Measurements from ENCODE around the gene TRAPPC5.
A peak's percentile ranks its signal among the peaks of the same experiment; 100 is the strongest.

The TRAPPC5 gene

DNA sequence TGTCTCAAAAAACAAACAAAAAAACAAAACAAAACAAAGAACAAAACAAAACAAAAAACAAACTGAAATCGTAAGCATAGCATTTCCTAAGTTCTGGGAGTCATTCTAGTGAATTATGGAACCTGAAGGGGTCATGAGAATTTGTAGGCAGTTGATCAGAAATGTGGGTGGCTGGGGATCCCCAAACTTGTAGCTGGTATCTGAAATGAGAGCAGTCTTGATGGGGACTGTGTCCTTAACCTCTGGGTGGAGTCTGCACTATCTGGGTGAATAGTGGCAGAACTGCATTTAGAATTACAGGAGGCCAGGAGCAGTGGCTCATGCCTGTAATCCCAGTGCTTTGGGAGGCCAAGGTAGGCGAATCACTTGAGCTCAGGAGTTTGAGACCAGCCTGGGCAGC, 45.2 kb downstream of the TRAPPC5 start:
- no peak for FAIRE-seq
- TF ChIP-seq POLR2AphosphoS5 (IDR thresholded peaks at IDR 0.05; ENCODE audit: low read depth, low read length) (no peak), POU2F2 (IDR thresholded peaks at IDR 0.05; ENCODE audit: low read depth, low read length) (no peak), POLR2A (IDR thresholded peaks at IDR 0.05; ENCODE audit: low read depth, low read length) (no peak), TAF1 (IDR thresholded peaks at IDR 0.05; ENCODE audit: low read depth, low read length) (no peak), PAX5 (IDR thresholded peaks at IDR 0.05; ENCODE audit: insufficient read depth, low read length, severe bottlenecking) (no peak), SPI1 (IDR thresholded peaks at IDR 0.05; ENCODE audit: low read depth, low read length) (no peak)
- DNase-seq (ENCODE audit: insufficient read length, low spot score) = no peak

GRCh38 chr19:7729211-7729610, 48.6 kb downstream of the TRAPPC5 start:
- FAIRE-seq = peak; percentile 82
- no peak for TF ChIP-seq SPI1 (IDR thresholded peaks at IDR 0.05; ENCODE audit: low read depth, low read length)
- DNase-seq (ENCODE audit: insufficient read length, low spot score) = no peak

GRCh38 chr19:7729831-7730285, 49.2 kb downstream of the TRAPPC5 start:
- FAIRE-seq = peak; percentile 38
- no peak for DNase-seq (ENCODE audit: insufficient read length, low spot score)
- TF ChIP-seq TAF1 (IDR thresholded peaks at IDR 0.05; ENCODE audit: low read depth, low read length) = no peak
- TF ChIP-seq SPI1 (IDR thresholded peaks at IDR 0.05; ENCODE audit: low read depth, low read length) = no peak
- TF ChIP-seq POLR2A (IDR thresholded peaks at IDR 0.05; ENCODE audit: low read depth, low read length) = no peak
- TF ChIP-seq POLR2AphosphoS5 (IDR thresholded peaks at IDR 0.05; ENCODE audit: low read depth, low read length) = no peak
- TF ChIP-seq POU2F2 (IDR thresholded peaks at IDR 0.05; ENCODE audit: low read depth, low read length) = no peak
- no peak for TF ChIP-seq PAX5 (IDR thresholded peaks at IDR 0.05; ENCODE audit: insufficient read depth, low read length, severe bottlenecking)

DNA sequence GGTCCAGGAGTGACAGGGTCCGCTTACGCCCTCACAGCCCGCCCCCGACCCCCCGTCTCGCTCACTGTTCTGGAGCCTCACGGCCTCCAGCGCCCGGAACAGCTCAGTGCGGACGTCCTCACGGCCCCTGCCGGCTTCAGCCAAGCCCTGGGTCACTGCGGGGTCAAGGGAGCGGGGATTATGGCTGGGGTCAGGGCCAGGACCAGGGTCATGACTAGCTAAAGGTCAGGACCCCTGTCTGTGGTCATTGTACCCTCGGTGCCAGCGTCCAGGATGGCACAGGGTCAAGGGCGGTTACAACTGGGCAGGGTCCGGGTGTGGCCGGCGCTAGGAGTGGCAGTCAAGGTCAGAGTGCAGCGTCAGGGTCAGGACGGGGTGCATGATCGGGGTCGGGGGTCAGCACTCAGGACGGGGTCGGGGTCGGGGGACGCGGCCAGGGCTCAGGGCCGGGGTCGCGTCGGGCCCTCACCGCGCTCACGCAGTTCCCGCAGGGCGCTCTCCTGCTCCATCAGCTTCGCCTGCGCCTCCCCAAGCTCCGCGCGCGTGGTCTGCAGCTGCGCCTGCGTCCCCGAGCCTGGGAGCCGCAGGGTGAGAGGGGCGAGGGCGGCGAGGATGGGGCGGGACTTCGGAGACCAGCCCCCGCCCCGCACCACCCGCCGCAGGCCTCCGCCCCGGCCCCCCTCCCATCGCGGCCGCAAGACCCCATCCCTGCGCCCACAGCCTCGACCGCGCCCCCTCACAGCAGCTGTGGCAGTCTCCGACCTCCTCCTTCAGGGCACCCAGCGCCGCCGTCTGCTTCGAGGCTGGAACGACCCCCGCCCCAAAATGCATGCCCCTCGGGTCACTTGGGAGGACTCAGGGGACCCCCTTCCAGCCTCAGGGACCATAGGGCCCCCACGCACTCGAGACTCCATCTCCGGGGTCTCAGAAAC, 49.9 kb downstream of the TRAPPC5 start:
- FAIRE-seq = no peak
- TF ChIP-seq POU2F2 (IDR thresholded peaks at IDR 0.05; ENCODE audit: low read depth, low read length) = no peak
- no peak for TF ChIP-seq POLR2AphosphoS5 (IDR thresholded peaks at IDR 0.05; ENCODE audit: low read depth, low read length)
- TF ChIP-seq PAX5 (IDR thresholded peaks at IDR 0.05; ENCODE audit: insufficient read depth, low read length, severe bottlenecking) = no peak
- DNase-seq (ENCODE audit: insufficient read length, low spot score) = no peak

- FAIRE-seq (no peak), DNase-seq (ENCODE audit: insufficient read length, low spot score) (no peak)
- TF ChIP-seq POLR2A (IDR thresholded peaks at IDR 0.05; ENCODE audit: low read depth, low read length) (no peak), PAX5 (IDR thresholded peaks at IDR 0.05; ENCODE audit: insufficient read depth, low read length, severe bottlenecking) (no peak), TAF1 (IDR thresholded peaks at IDR 0.05; ENCODE audit: low read depth, low read length) (no peak), SPI1 (IDR thresholded peaks at IDR 0.05; ENCODE audit: low read depth, low read length) (no peak), POU2F2 (IDR thresholded peaks at IDR 0.05; ENCODE audit: low read depth, low read length) (no peak), POLR2AphosphoS5 (IDR thresholded peaks at IDR 0.05; ENCODE audit: low read depth, low read length) (no peak)
These were observed 50.6 kb downstream of the TRAPPC5 start for GRCh38 chr19:7731218-7731595.

- DNase-seq (ENCODE audit: insufficient read length, low spot score) (no peak), FAIRE-seq (no peak)
- TF ChIP-seq POU2F2 (IDR thresholded peaks at IDR 0.05; ENCODE audit: low read depth, low read length) = no peak
- no peak for TF ChIP-seq POLR2A (IDR thresholded peaks at IDR 0.05; ENCODE audit: low read depth, low read length)
- TF ChIP-seq SPI1 (IDR thresholded peaks at IDR 0.05; ENCODE audit: low read depth, low read length) = no peak
- no peak for TF ChIP-seq TAF1 (IDR thresholded peaks at IDR 0.05; ENCODE audit: low read depth, low read length)
- no peak for TF ChIP-seq POLR2AphosphoS5 (IDR thresholded peaks at IDR 0.05; ENCODE audit: low read depth, low read length)
- no peak for TF ChIP-seq PAX5 (IDR thresholded peaks at IDR 0.05; ENCODE audit: insufficient read depth, low read length, severe bottlenecking)
These were observed 51.0 kb downstream of the TRAPPC5 start for GRCh38 chr19:7731615-7732014.

DNA sequence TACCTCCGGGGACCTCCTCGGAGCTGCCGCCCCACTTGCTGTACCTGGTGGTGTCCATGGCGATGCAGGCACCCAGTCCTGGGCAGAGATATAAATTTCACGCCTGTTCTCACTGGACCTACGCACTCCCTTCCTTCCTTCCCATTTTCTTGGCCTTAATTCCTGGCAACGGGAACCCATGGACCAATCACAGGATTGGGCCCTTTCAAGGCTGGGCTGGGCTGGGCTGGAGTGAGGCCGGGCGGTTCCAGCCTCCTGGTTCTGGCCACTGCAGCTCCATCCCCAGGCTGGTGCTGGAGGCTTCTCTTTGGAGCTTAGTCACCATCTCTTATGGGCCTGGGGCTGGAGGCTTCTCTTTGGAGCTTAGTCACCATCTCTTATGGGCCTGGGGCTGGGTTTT, 51.4 kb downstream of the TRAPPC5 start, which contains the start of gene CLEC4G:
Gene CLEC4G (minus strand): TSS at position 66 of the 400 bp plus-strand sequence. CDS start 8 bp downstream, at position 58.
- TF ChIP-seq POU2F2 (IDR thresholded peaks at IDR 0.05; ENCODE audit: low read depth, low read length) = no peak
- TF ChIP-seq POLR2AphosphoS5 (IDR thresholded peaks at IDR 0.05; ENCODE audit: low read depth, low read length) = no peak
- no peak for TF ChIP-seq POLR2A (IDR thresholded peaks at IDR 0.05; ENCODE audit: low read depth, low read length)
- DNase-seq (ENCODE audit: insufficient read length, low spot score) (no peak), FAIRE-seq (no peak)

- FAIRE-seq = no peak
- no peak for TF ChIP-seq TAF1 (IDR thresholded peaks at IDR 0.05; ENCODE audit: low read depth, low read length)
- no peak for TF ChIP-seq POU2F2 (IDR thresholded peaks at IDR 0.05; ENCODE audit: low read depth, low read length)
- no peak for TF ChIP-seq PAX5 (IDR thresholded peaks at IDR 0.05; ENCODE audit: insufficient read depth, low read length, severe bottlenecking)
- no peak for TF ChIP-seq SPI1 (IDR thresholded peaks at IDR 0.05; ENCODE audit: low read depth, low read length)
- TF ChIP-seq POLR2A (IDR thresholded peaks at IDR 0.05; ENCODE audit: low read depth, low read length) = no peak
- no peak for TF ChIP-seq POLR2AphosphoS5 (IDR thresholded peaks at IDR 0.05; ENCODE audit: low read depth, low read length)
- no peak for DNase-seq (ENCODE audit: insufficient read length, low spot score)
These were observed 52.7 kb downstream of the TRAPPC5 start for GRCh38 chr19:7733376-7733775.

- FAIRE-seq (peak; percentile 28), DNase-seq (ENCODE audit: insufficient read length, low spot score) (no peak)
- TF ChIP-seq TAF1 (IDR thresholded peaks at IDR 0.05; ENCODE audit: low read depth, low read length) = no peak
- peak; percentile 16; the same call in 1 of the 2 replicates for TF ChIP-seq SPI1 (IDR thresholded peaks at IDR 0.05; ENCODE audit: low read depth, low read length)
These were observed 53.9 kb downstream of the TRAPPC5 start for GRCh38 chr19:7734220-7735203.

Data from GM12891 (cell line).